ENCODE measurements around the gene CEMIP2. TPM values are rescaled to one million over a fixed set of nuclear protein-coding genes. Genes with fewer than 3 reads are reported as not detected.

The CEMIP2 gene, protein sequence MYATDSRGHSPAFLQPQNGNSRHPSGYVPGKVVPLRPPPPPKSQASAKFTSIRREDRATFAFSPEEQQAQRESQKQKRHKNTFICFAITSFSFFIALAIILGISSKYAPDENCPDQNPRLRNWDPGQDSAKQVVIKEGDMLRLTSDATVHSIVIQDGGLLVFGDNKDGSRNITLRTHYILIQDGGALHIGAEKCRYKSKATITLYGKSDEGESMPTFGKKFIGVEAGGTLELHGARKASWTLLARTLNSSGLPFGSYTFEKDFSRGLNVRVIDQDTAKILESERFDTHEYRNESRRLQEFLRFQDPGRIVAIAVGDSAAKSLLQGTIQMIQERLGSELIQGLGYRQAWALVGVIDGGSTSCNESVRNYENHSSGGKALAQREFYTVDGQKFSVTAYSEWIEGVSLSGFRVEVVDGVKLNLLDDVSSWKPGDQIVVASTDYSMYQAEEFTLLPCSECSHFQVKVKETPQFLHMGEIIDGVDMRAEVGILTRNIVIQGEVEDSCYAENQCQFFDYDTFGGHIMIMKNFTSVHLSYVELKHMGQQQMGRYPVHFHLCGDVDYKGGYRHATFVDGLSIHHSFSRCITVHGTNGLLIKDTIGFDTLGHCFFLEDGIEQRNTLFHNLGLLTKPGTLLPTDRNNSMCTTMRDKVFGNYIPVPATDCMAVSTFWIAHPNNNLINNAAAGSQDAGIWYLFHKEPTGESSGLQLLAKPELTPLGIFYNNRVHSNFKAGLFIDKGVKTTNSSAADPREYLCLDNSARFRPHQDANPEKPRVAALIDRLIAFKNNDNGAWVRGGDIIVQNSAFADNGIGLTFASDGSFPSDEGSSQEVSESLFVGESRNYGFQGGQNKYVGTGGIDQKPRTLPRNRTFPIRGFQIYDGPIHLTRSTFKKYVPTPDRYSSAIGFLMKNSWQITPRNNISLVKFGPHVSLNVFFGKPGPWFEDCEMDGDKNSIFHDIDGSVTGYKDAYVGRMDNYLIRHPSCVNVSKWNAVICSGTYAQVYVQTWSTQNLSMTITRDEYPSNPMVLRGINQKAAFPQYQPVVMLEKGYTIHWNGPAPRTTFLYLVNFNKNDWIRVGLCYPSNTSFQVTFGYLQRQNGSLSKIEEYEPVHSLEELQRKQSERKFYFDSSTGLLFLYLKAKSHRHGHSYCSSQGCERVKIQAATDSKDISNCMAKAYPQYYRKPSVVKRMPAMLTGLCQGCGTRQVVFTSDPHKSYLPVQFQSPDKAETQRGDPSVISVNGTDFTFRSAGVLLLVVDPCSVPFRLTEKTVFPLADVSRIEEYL (N-terminal part only)
- total RNA-seq (10 to 100 TPM; 17.9 to 90.4 (median 28.8) TPM), polyA plus RNA-seq (10 to 100 TPM; 18.0 to 46.0 (median 28.8) TPM)

DNA sequence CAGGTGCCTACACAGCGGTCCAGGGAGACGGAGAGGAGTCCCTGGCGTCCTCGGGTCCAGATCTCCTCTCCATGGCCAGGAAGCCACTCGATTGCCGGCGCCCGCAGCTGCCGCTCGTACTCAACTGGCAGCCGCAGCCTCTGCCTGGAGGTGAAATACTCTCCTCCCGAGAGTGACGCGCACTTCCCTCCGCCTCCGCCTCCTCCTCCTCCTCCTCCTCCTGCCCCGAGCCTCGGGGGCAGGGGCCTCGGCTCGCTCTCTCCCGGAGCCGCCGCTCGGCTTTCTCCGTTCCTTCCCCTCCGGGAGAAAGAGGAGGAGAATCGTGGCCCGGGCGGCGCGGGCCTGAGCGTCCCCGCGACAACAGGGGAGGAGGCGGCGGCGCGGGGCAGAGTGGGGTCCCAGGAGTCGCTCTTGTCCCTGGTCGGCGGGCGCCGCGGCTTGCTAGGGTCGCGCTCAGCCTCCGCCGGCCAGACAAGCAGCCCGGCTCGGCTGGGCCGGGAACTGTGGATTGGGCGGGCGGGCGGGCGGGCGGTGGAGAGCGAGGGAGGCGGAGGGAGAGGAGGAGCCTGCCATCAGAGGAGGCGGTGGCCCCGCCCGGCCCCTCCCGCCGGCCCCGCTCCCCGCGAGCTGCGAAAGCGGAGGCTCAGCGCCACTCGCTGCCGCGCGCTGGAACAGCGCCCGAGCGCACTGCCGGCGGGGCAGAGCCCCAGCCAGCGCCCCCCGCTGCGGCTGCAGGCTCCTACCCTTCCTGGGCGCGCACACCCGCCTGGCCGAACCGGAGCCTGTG lies at the start of gene CEMIP2:
Gene CEMIP2, minus strand, starts transcription at position 126 of the 787 bp plus-strand sequence. CDS start 18,140 bp downstream, outside the sequence.
- H3K36me3 ChIP-seq: no peaks in the 10 kb centered on the region
- H3K9me3 ChIP-seq: no peaks in the 10 kb centered on the region
- peaks cover 0 to 47% (median 39%) of the 10 kb centered on the region in 4 donors for H3K4me1 ChIP-seq
- intact Hi-C loops (cut with DNase I): loop anchor here (2.0 to 5.0 kb wide), 4 partner anchors 49 to 142 kb away; partner anchors contain the start of genes ABHD17B and C9orf85
- peak within 1 kb of the TSS; percentile 76 to 92 (median 82) for H3K4me3 ChIP-seq
- H3K27me3 ChIP-seq: no peaks in the 10 kb centered on the region
- 1% methylated on average over 86 of the region's 86 CpGs for WGBS, 2 donors
- DNase-seq: peak; percentile 95
- H3K27ac ChIP-seq: peak within 1 kb of the TSS; percentile 91 to 98 (median 95)
- TF ChIP-seq POLR2A (IDR thresholded peaks at IDR 0.05) (peak; percentile 84 to 91), EP300 (IDR thresholded peaks at IDR 0.05) (no peak), POLR2AphosphoS5 (IDR thresholded peaks at IDR 0.05) (peak; percentile 87 to 96 (median 94)), CTCF (IDR thresholded peaks at IDR 0.05) (peak in 1 of 4 experiments; percentile 37)

DNA sequence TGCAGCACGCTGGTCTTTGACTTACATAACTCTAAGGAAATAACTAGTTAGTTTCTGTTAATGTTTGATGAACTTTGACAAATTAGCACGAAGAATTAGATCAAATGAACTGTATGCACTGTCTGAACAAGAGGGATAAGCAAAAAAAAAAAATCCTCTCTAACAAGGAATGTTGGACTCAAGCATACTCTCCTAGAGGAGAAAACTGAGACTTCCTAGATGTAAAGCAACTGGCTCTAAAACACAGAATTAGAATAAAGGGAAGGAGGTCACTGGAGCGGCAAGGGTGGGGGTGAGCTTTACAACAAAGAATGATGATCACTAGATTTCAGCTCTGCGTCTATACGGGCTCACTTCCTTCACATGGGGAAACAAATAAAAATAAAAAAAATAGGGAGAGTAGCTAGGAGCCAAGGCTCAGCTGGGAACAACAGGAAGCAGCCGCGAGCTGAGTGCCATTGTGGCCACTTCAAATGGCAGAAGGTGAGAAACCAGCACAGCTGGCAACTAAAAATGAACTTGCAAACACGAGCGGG lies 48.7 kb upstream of the CEMIP2 start:
- no peaks in the 10 kb centered on the region for H3K4me1 ChIP-seq
- no peak for DNase-seq
- no peaks in the 10 kb centered on the region for H3K36me3 ChIP-seq
- H3K27ac ChIP-seq: no peak overlapping the region
- TF ChIP-seq POLR2AphosphoS5 (IDR thresholded peaks at IDR 0.05) (no peak), EP300 (IDR thresholded peaks at IDR 0.05) (no peak)
- intact Hi-C loops (cut with DNase I): loop anchor here (5.0 kb wide), 1 partner anchor 50 kb away; the partner anchor contains the start of gene CEMIP2
- no peaks in the 10 kb centered on the region for H3K9me3 ChIP-seq
- no peak overlapping the region for H3K4me3 ChIP-seq
- WGBS, 2 donors: 35 to 47% methylated on average over 9 of the region's 9 CpGs
- H3K27me3 ChIP-seq: no peaks in the 10 kb centered on the region

- H3K36me3 ChIP-seq: no peaks in the 10 kb centered on the region
- H3K4me1 ChIP-seq: no peaks in the 10 kb centered on the region
- no peaks in the 10 kb centered on the region for H3K9me3 ChIP-seq
- no peaks in the 10 kb centered on the region for H3K27me3 ChIP-seq
- no peak overlapping the region for H3K4me3 ChIP-seq
- DNase-seq: no peak
- no peak for TF ChIP-seq POLR2AphosphoS5 (IDR thresholded peaks at IDR 0.05)
- no peak for TF ChIP-seq EP300 (IDR thresholded peaks at IDR 0.05)
- no peak for TF ChIP-seq CTCF (IDR thresholded peaks at IDR 0.05)
- H3K27ac ChIP-seq: no peak overlapping the region
- 91 to 93% methylated on average over 3 of the region's 3 CpGs for WGBS, 2 donors
- intact Hi-C loops (cut with DNase I): loop anchor here (5.0 kb wide), 1 partner anchor 48 kb away; the partner anchor contains the start of gene CEMIP2
These were observed 46.5 kb upstream of the CEMIP2 start for GRCh38 chr9:71814815-71815214.

GRCh38 chr9:71814226-71814625 lies 45.9 kb upstream of the CEMIP2 start:
- Histone ChIP-seq H3K4me1 (no peaks in the 10 kb centered on the region), H3K27ac (no peak overlapping the region), H3K36me3 (no peaks in the 10 kb centered on the region), H3K9me3 (no peaks in the 10 kb centered on the region), H3K4me3 (no peak overlapping the region), H3K27me3 (no peaks in the 10 kb centered on the region)
- peak in 1 of 4 donors; percentile 3 for TF ChIP-seq POLR2AphosphoS5 (IDR thresholded peaks at IDR 0.05)
- no peak for TF ChIP-seq CTCF (IDR thresholded peaks at IDR 0.05)
- intact Hi-C loops (cut with DNase I): no loop called here
- WGBS, 2 donors: 89 to 91% methylated on average over 3 of the region's 3 CpGs
- peak; percentile 83 for DNase-seq

All from sigmoid colon (tissue), 7 donors.